ENCODE results near the gene PADI3.

PADI3 gene

DNA sequence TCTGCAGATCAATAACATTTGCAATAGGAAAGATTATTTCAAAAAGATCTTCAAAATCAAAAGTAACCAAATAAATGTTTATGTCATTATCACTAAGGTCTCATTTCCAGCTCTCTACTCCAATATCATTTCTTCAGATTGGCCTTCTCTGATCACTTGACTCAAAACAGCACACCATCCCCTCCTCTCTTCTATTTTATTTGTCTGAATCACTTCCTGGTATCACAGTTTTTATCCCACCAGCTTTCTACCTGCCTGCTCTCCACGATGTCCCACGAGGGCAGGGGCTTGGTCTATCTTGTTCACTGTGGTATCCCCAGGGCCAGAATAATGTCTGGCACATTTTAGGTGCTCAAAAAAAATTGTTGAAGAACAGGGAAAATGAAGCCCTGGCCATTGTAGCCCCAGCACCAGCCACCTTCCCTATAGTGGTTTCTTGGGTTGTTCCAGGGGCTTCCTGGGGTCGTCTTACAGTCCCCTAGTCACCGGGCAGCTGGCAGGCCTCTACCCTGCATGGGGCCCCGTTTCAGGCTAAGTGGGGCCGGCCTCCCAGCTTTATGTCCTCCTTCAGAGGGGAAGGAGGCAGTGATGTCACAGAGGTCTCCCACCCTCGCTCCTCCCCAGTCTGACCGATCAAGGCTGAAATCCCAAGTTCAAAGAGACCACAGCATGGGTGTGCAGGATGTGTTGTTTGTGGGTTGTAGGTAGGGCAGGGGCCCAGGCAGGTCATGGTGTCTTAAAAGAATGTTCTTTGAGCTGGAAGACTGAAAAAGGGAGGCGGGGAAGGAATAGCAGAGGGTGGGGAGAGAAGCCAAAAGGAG lies 47.5 kb upstream of the PADI3 start:
- TF ChIP-seq SIN3A (IDR thresholded peaks at IDR 0.05; ENCODE audit: borderline replicate concordance, insufficient read depth, low read length): no peak
- TF ChIP-seq REST (IDR thresholded peaks at IDR 0.05; ENCODE audit: insufficient read depth in 1 of 2, low read depth in 2 of 2, low read length in 2 of 2): no peak
- no peak for TF ChIP-seq POLR2AphosphoS5 (IDR thresholded peaks at IDR 0.05; ENCODE audit: low read depth, low read length)
- TF ChIP-seq TAF1 (IDR thresholded peaks at IDR 0.05; ENCODE audit: borderline replicate concordance, insufficient read depth, low read length): no peak
- no peak for TF ChIP-seq FOXP2 (optimal IDR thresholded peaks at IDR 0.05; ENCODE audit: borderline replicate concordance, extremely low read depth, extremely low read length, insufficient read depth)

DNA sequence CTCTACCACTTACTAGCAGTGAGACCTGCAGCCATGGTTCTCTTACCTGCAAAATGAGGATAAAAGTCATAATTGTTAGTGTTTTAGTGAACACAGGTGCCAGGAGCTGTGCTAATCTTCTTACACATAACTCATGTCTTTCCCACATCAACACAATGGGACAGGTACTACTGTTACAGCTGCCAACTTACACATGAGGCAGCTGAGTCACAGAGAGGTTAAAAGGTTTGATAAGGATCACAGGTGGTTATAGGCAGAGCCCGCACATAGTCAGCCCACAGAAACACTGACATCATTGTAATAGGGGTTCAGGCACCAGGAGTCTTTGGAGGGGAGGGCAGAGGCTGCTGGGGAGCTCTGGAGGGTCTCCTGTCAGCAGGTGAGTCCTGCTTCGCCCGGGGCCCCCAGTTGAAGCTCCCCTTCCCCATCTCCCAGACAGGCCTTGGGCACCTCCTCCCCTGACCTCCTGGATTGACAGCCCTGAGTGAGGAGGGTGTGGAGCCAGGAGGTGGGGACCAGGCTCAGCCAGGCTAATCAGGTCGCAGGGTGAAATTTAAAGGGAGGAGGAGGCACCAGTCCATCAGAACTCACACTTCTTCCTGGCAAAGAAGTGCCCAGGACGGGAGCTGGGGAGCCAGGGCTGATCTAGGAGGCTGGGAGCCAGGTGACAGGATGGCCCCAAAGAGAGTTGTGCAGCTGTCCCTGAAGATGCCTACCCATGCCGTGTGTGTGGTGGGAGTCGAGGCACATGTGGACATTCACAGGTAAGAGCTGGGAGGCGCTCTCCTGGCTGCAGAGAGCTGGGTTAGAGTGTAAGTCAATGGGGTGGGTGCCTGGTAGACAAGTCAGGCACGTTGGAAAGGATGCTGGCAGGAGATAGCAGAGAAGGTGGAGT lies 44.1 kb upstream of the PADI3 start, which contains the start of gene PADI1:
Gene PADI1, plus strand, starts transcription at position 583 of the 895 bp plus-strand sequence. Its CDS starts 90 bp downstream, at position 673.
- no peak for TF ChIP-seq REST (IDR thresholded peaks at IDR 0.05; ENCODE audit: insufficient read depth in 1 of 2, low read depth in 2 of 2, low read length in 2 of 2)
- TF ChIP-seq FOXP2 (optimal IDR thresholded peaks at IDR 0.05; ENCODE audit: borderline replicate concordance, extremely low read depth, extremely low read length, insufficient read depth): no peak
- TF ChIP-seq SIN3A (IDR thresholded peaks at IDR 0.05; ENCODE audit: borderline replicate concordance, insufficient read depth, low read length): no peak
- TF ChIP-seq TAF1 (IDR thresholded peaks at IDR 0.05; ENCODE audit: borderline replicate concordance, insufficient read depth, low read length): no peak
- no peak for TF ChIP-seq POLR2AphosphoS5 (IDR thresholded peaks at IDR 0.05; ENCODE audit: low read depth, low read length)

- TF ChIP-seq REST (IDR thresholded peaks at IDR 0.05; ENCODE audit: insufficient read depth in 1 of 2, low read depth in 2 of 2, low read length in 2 of 2) (no peak), SIN3A (IDR thresholded peaks at IDR 0.05; ENCODE audit: borderline replicate concordance, insufficient read depth, low read length) (no peak), TAF1 (IDR thresholded peaks at IDR 0.05; ENCODE audit: borderline replicate concordance, insufficient read depth, low read length) (no peak), FOXP2 (optimal IDR thresholded peaks at IDR 0.05; ENCODE audit: borderline replicate concordance, extremely low read depth, extremely low read length, insufficient read depth) (no peak), POLR2AphosphoS5 (IDR thresholded peaks at IDR 0.05; ENCODE audit: low read depth, low read length) (no peak)
These were observed 43.2 kb upstream of the PADI3 start for GRCh38 chr1:17205652-17206051.

DNA sequence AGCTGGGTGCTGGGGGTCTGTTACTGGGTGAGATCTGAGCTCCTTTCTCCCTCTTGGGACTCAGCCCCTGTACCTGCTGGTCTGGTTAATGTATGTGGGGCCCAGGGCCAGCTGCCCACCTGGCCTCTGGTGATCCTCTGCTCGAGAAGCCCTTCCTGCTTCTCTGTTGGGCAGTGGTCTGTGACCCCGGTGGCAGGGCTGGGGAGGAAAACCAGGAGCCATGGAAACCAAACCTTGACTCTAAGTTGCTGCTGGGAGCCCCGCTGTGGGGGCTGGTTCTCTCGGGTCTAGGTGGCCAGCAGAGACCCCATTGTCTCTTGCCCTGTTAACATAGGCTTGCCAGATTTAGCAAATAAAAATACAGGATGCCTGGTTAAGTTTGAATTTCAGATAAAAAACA lies 42.7 kb upstream of the PADI3 start:
- no peak for TF ChIP-seq REST (IDR thresholded peaks at IDR 0.05; ENCODE audit: insufficient read depth in 1 of 2, low read depth in 2 of 2, low read length in 2 of 2)
- TF ChIP-seq TAF1 (IDR thresholded peaks at IDR 0.05; ENCODE audit: borderline replicate concordance, insufficient read depth, low read length): no peak
- no peak for TF ChIP-seq POLR2AphosphoS5 (IDR thresholded peaks at IDR 0.05; ENCODE audit: low read depth, low read length)
- no peak for TF ChIP-seq SIN3A (IDR thresholded peaks at IDR 0.05; ENCODE audit: borderline replicate concordance, insufficient read depth, low read length)
- no peak for TF ChIP-seq FOXP2 (optimal IDR thresholded peaks at IDR 0.05; ENCODE audit: borderline replicate concordance, extremely low read depth, extremely low read length, insufficient read depth)

Data from PFSK-1 (cell line).